Transverse colon (tissue), 4 donors: Measurements from ENCODE around the gene DALRD3. TPM values are rescaled to one million over a fixed set of nuclear protein-coding genes. Genes with fewer than 3 reads are reported as not detected.
A peak's percentile ranks its signal among the peaks of the same experiment; 100 is the strongest.

Experiments
- DNase-seq: peaks from one replicate; pipeline ENCODE4 v3.0.0-alpha.2; 2019
- H3K27ac ChIP-seq, 4 donors: fragments of 200-600 bp; sonication (generic); 2 replicates each; pipeline ENCODE4 v1.5.1; 2016 to 2018; ENCODE audit warnings: inconsistent platforms in 4 of 4
- H3K27me3 ChIP-seq: fragments of 200-600 bp; sonication (generic); 2 replicates; pipeline ENCODE4 v1.5.1; 2017; ENCODE audit warnings: inconsistent platforms
- H3K36me3 ChIP-seq, 4 donors: fragments of 200-600 bp; sonication (generic); 2 replicates each; pipeline ENCODE4 v1.5.1; 2017 to 2019; ENCODE audit warnings: inconsistent platforms in 4 of 4
- H3K4me1 ChIP-seq, 4 donors: fragments of 200-600 bp; sonication (generic); 2 replicates each; pipeline ENCODE4 v1.5.1; 2017 to 2020; ENCODE audit warnings: inconsistent platforms in 4 of 4
- H3K4me3 ChIP-seq, 4 donors: fragments of 200-600 bp; sonication (generic); 1 replicate in 1 of 4; 2 replicates in 3 of 4; pipeline versions ENCODE4 v1.5.1 to v1.6.1; 2017 to 2019; ENCODE audit warnings: inconsistent platforms in 4 of 4
- H3K9me3 ChIP-seq, 2 donors: fragments of 200-600 bp; sonication (generic); 2 replicates each; pipeline ENCODE4 v1.5.1; 2017 to 2019; ENCODE audit warnings: inconsistent platforms in 2 of 2
- EP300 ChIP-seq: sonication (generic); formaldehyde crosslinking; IDR thresholded peaks from one replicate; pipeline ENCODE4 v1.6.1; 2017; ENCODE audit warnings: antibody characterized with exemption, low read depth
- POLR2A ChIP-seq: fragments of 450-650 bp; IDR thresholded peaks from one replicate; pipeline ENCODE4 v1.6.1; 2016; ENCODE audit warnings: antibody characterized with exemption, mild to moderate bottlenecking, moderate library complexity
- POLR2AphosphoS5 ChIP-seq, 3 donors: sonication (generic); formaldehyde crosslinking; IDR thresholded peaks; one replicate each; pipeline ENCODE4 v1.6.1; 2016; ENCODE audit warnings: antibody characterized with exemption in 3 of 3
- WGBS, 2 donors: methylation state at CpG; one replicate each; pipeline ENCODE4 v1.1.5; 2018; ENCODE audit warnings: low coverage in 1 of 2; 5-methylcytosine and 5-hydroxymethylcytosine counted together
- in situ Hi-C, 4 donors: fragments of 200-750 bp; cut with MboI; loops; one replicate each; pipeline versions ENCODE4 v1.15.0 to v1.15.1; 2017; ENCODE audit warnings: low sequenced_read_pairs in 3 of 4, low pct_ligation_motif_present in 1 of 4, low pct_unique_long_range_greater_than_20kb in 1 of 4
- intact Hi-C: fragments of 100-400 bp; cut with DNase I; formaldehyde crosslinking; loops from one replicate; pipeline ENCODE4 v1.15.1; 2023; ENCODE audit warnings: low total_unique reads
- total RNA-seq, 4 donors: library from RNA; depleted of rRNA; stranded (reverse); fragments of >200 nt; gene quantifications; one replicate each; pipeline ENCODE4 v1.1.0, GENCODE V29; 2016
- TF ChIP-seq, protein P1 (sequence below), 5 experiments: fragments of 200-600 bp in 3 of 5; fragments of 450-650 bp in 2 of 5; sonication (generic) in 3 of 5; IDR thresholded peaks; 1 replicate in 2 of 5; 2 replicates in 3 of 5; pipeline ENCODE4 v1.5.1; 2016 to 2017; ENCODE audit warnings: antibody characterized with exemption in 5 of 5, inconsistent platforms in 3 of 5, mild to moderate bottlenecking in 2 of 5, moderate library complexity in 1 of 5

DALRD3 gene
- total RNA-seq, 4 donors from 2014 or later, result 30.4 to 136 (median 42.0) TPM

DNA sequence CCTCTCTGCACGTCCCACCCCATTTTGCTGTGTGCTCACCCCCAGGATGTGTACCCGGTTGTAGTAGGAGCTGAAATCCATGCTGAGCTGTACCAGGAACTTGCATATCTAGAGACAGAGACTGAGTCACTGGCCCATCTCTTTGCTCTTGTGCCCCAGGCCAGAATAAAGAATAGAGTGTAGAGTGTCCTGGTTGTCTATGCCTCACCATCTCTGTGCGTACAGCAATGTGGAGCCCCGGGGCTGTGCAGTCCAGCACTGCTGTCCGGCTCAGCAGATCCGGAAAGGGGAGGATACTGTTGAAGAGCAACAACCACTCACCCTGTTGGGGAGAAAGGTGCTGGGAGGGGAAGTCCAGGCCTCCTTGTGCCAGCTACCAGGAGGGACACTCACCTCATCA, 2.6 kb downstream of the DALRD3 start:
- Histone ChIP-seq H3K27me3 (no peaks in the 10 kb centered on the region), H3K9me3 (no peaks in the 10 kb centered on the region), H3K27ac (no peak overlapping the region), H3K36me3 (peaks cover 0 to 12% (median 5%) of the 10 kb centered on the region in 4 donors), H3K4me3 (no peak overlapping the region), H3K4me1 (peaks cover 11 to 36% (median 29%) of the 10 kb centered on the region in 4 donors)
- intact Hi-C loops, result no loop called here
- in situ Hi-C loops, result no loop called here
- TF ChIP-seq, protein P1, sequence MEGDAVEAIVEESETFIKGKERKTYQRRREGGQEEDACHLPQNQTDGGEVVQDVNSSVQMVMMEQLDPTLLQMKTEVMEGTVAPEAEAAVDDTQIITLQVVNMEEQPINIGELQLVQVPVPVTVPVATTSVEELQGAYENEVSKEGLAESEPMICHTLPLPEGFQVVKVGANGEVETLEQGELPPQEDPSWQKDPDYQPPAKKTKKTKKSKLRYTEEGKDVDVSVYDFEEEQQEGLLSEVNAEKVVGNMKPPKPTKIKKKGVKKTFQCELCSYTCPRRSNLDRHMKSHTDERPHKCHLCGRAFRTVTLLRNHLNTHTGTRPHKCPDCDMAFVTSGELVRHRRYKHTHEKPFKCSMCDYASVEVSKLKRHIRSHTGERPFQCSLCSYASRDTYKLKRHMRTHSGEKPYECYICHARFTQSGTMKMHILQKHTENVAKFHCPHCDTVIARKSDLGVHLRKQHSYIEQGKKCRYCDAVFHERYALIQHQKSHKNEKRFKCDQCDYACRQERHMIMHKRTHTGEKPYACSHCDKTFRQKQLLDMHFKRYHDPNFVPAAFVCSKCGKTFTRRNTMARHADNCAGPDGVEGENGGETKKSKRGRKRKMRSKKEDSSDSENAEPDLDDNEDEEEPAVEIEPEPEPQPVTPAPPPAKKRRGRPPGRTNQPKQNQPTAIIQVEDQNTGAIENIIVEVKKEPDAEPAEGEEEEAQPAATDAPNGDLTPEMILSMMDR (IDR thresholded peaks at IDR 0.05), result no peak
- TF ChIP-seq EP300 (no peak), POLR2AphosphoS5 (IDR thresholded peaks at IDR 0.05) (no peak), POLR2A (no peak)
- DNase-seq, result no peak
- WGBS, 2 donors, result 80 to 84% methylated on average over 1 to 6 of the region's 6 CpGs

DNA sequence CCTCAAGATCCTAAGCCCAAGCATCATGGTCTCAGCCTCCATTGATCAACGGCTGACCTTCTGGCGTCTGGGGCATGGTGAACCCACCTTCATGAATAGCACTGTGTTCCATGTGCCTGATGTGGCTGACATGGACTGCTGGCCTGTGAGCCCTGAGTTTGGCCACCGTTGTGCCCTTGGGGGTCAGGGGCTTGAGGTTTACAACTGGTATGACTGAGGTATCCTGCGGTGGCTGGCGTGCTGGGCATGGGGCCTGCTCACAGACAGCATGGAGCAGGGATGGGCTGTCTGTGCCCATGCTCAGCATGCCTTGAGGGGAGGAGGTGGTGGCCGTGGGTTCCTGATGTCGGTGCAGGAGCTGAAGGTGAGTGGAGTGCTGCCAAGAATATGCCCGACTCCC, 3.3 kb downstream of the DALRD3 start:
- in situ Hi-C loops (no loop called here), intact Hi-C loops (no loop called here)
- TF ChIP-seq, protein P1 (IDR thresholded peaks at IDR 0.05), result no peak
- TF ChIP-seq POLR2A (no peak), POLR2AphosphoS5 (IDR thresholded peaks at IDR 0.05) (no peak), EP300 (no peak)
- Histone ChIP-seq H3K36me3 (peaks cover 0 to 12% (median 5%) of the 10 kb centered on the region in 4 donors), H3K27me3 (no peaks in the 10 kb centered on the region), H3K4me3 (no peak overlapping the region), H3K27ac (no peak overlapping the region), H3K9me3 (no peaks in the 10 kb centered on the region), H3K4me1 (peaks cover 11 to 32% (median 24%) of the 10 kb centered on the region in 4 donors)
- DNase-seq, result no peak
- 85% methylated on average over 8 of the region's 8 CpGs; no CpG with 5 or more reads in 1 of the 2 donors for WGBS, 2 donors

DNA sequence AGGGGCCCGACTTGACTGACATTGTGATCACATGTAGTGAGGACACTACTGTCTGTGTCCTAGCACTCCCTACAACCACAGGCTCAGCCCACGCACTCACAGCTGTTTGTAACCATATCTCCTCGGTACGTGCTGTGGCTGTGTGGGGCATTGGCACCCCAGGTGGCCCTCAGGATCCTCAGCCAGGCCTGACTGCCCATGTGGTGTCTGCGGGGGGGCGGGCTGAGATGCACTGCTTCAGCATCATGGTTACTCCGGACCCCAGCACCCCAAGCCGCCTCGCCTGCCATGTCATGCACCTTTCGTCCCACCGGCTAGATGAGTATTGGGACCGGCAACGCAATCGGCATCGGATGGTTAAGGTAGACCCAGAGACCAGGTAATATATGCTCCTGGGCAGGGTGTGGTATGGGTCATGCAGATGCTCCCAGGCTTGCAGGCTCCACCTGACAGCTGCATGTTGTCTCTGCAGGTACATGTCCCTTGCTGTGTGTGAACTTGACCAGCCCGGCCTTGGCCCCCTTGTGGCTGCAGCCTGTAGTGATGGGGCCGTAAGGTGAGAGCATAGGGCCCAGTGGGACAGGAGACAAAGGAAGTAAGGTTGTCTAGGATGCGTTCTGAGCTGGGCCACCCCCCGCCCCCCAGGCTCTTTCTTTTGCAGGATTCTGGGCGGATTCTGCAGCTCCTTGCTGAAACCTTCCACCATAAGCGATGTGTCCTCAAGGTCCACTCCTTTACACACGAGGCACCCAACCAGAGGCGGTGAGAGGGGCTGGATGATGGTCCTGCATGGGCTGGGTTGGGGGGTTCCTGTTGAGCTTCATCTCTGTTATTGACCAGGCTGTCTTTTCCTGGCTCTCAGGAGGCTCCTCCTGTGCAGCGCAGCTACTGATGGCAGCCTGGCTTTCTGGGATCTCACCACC, 4.4 kb downstream of the DALRD3 start:
- no peaks in the 10 kb centered on the region for H3K9me3 ChIP-seq
- peaks cover 0 to 12% (median 5%) of the 10 kb centered on the region in 4 donors for H3K36me3 ChIP-seq
- no peak overlapping the region for H3K27ac ChIP-seq
- intact Hi-C loops (no loop called here), in situ Hi-C loops (no loop called here)
- TF ChIP-seq, protein P1 (IDR thresholded peaks at IDR 0.05), result peak; percentile 44 to 64 (median 57)
- TF ChIP-seq POLR2A, result no peak
- 81% methylated on average over 24 of the region's 24 CpGs; no CpG with 5 or more reads in 1 of the 2 donors for WGBS, 2 donors
- H3K27me3 ChIP-seq, result no peaks in the 10 kb centered on the region
- peak; percentile 66 for DNase-seq
- H3K4me3 ChIP-seq, result no peak overlapping the region
- H3K4me1 ChIP-seq, result peaks cover 9 to 26% (median 13%) of the 10 kb centered on the region in 4 donors

DNA sequence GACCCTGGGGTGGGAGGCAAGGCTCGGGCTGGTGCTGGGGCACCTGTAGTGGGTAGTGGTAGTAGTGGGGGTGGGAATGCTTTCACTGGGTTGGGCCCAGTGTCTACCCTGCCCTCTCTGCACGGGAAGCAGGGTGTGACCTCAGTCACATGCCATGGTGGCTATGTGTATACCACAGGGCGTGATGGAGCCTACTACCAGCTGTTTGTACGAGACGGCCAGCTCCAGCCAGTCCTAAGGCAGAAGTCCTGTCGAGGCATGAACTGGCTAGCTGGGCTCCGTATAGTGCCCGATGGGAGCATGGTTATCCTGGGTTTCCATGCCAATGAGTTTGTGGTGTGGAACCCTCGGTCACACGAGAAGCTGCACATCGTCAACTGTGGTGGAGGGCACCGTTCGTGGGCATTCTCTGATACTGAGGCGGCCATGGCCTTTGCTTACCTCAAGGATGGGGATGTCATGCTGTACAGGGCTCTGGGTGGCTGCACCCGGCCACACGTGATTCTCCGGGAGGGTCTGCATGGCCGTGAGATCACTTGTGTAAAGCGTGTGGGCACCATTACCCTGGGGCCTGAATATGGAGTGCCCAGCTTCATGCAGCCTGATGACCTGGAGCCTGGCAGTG, 5.2 kb downstream of the DALRD3 start:
- Histone ChIP-seq H3K27ac (no peak overlapping the region), H3K9me3 (no peaks in the 10 kb centered on the region), H3K4me1 (peaks cover 9 to 30% (median 16%) of the 10 kb centered on the region in 4 donors), H3K4me3 (no peak overlapping the region), H3K36me3 (peaks cover 0 to 12% (median 5%) of the 10 kb centered on the region in 4 donors), H3K27me3 (no peaks in the 10 kb centered on the region)
- no peak for DNase-seq
- TF ChIP-seq POLR2AphosphoS5 (IDR thresholded peaks at IDR 0.05) (no peak), EP300 (no peak), POLR2A (no peak)
- TF ChIP-seq, protein P1 (IDR thresholded peaks at IDR 0.05), result no peak
- WGBS, 2 donors, result 86% methylated on average over 19 of the region's 19 CpGs; no CpG with 5 or more reads in 1 of the 2 donors
- intact Hi-C loops (no loop called here), in situ Hi-C loops (no loop called here)
